ENCODE data around the gene PDZK1IP1.

Gene PDZK1IP1

DNA sequence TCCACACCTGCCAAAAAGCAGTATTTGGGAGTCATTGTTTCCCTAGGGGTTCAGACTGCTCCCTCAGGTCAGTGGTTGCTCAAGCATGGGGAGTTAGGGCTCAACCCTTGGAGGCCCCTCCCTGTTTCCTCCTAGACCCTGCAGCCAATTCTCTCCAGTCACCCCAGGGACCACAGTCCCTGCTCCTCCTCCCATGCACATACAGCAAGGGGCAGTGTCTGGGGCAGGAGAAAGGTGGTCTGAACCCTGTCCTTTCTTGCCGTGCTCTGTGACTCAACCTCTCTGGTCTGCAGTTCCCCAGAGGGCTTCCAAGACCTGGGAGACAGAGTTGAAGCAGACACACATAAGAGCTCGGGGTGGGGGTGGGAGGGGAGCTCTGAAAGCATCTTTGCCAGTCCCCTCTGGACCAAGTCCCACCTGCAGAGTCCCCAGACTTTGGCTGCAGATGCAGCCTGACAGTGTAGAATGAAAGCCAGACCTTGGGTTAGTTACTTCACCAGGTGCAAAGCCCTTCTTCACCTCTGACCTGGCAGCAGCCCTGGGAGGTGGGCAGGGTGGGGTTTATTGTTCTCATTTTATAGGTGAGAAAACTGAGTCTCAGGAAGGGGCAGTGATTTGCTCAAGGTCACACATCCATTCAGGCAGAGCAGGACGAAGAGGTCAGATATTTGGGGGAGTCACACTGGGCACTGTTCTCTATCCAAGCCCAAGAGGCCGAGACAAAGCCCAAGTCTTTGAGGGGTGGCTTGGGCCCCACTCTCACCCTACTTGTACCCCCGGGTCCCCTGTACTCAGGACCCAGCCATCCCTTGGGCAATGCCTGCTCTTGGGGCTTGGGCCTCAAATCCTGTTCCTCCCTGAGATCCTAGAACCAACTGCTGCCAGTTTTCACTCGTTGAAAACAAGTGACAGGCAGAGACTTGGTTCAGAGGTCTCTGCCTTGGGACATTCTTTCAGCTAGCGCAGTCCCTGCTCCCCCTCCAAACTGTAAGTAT is 748 bp downstream of the PDZK1IP1 start:
- H3K4me3 ChIP-seq (ENCODE audit: low read length) = no peak overlapping the region
- DNase-seq (ENCODE audit: low read depth) = no peak
- TF ChIP-seq CTCF (conservative IDR thresholded peaks at IDR 0.05; ENCODE audit: low read depth, low read length) = no peak

GRCh38 chr1:47187926-47188250 is 1.9 kb downstream of the PDZK1IP1 start:
- H3K4me3 ChIP-seq (ENCODE audit: low read length) = no peak overlapping the region
- no peak for TF ChIP-seq CTCF (conservative IDR thresholded peaks at IDR 0.05; ENCODE audit: low read depth, low read length)
- DNase-seq (ENCODE audit: low read depth) = no peak

- no peak overlapping the region for H3K4me3 ChIP-seq (ENCODE audit: low read length)
Measured at GRCh38 chr1:47187231-47187925, 2.5 kb downstream of the PDZK1IP1 start.

GRCh38 chr1:47186267-47187185 is 3.3 kb downstream of the PDZK1IP1 start:
- no peak for DNase-seq (ENCODE audit: low read depth)
- no peak overlapping the region for H3K4me3 ChIP-seq (ENCODE audit: low read length)
- TF ChIP-seq CTCF (conservative IDR thresholded peaks at IDR 0.05; ENCODE audit: low read depth, low read length) = no peak

More at GRCh38 chr1:47187231-47187925, 2.5 kb downstream of the PDZK1IP1 start:
- no peak for TF ChIP-seq CTCF (conservative IDR thresholded peaks at IDR 0.05; ENCODE audit: low read depth, low read length)
- no peak for DNase-seq (ENCODE audit: low read depth)

GRCh38 chr1:47184822-47185677 is 4.8 kb downstream of the PDZK1IP1 start:
- H3K4me3 ChIP-seq (ENCODE audit: low read length) = no peak overlapping the region
- TF ChIP-seq CTCF (conservative IDR thresholded peaks at IDR 0.05; ENCODE audit: low read depth, low read length) = no peak
- DNase-seq (ENCODE audit: low read depth) = no peak
